Stimulated activated CD8-positive, alpha-beta memory T cell treated with anti-CD3 and anti-CD28 coated beads, Interleukin-7, amount 100 ng/mL, for 1 hour (primary cell): ENCODE data around the gene SLC35B2.

ENCODE experiments used
- DNase-seq, 2 donors: peaks; one replicate each; pipeline ENCODE4 v3.0.0-alpha.2; 2020; ENCODE audit warnings: low read depth in 2 of 2

SLC35B2 gene

GRCh38 chr6:44267252-44267651 lies 9.9 kb upstream of the SLC35B2 start:
- no peak for DNase-seq

- DNase-seq = no peak
Measured at GRCh38 chr6:44266347-44266746, 9.0 kb upstream of the SLC35B2 start.

- DNase-seq = no peak
Measured at GRCh38 chr6:44265722-44266233, 8.4 kb upstream of the SLC35B2 start.

- DNase-seq = peak; percentile 95 to 96
Measured at GRCh38 chr6:44265007-44265721, 7.8 kb upstream of the SLC35B2 start, which contains the start of gene NFKBIE. Gene NFKBIE, minus strand, starts transcription at chr6:44265551. Its CDS starts 205 bp downstream, at chr6:44265346.

GRCh38 chr6:44264154-44265006 lies 7.1 kb upstream of the SLC35B2 start:
- DNase-seq = no peak

GRCh38 chr6:44263354-44264100 lies 6.2 kb upstream of the SLC35B2 start:
- DNase-seq = no peak

- DNase-seq = no peak
Measured at GRCh38 chr6:44262467-44263353, 5.4 kb upstream of the SLC35B2 start.

- DNase-seq = no peak
Measured at GRCh38 chr6:44261581-44261980, 4.3 kb upstream of the SLC35B2 start.

- DNase-seq = no peak
Measured at GRCh38 chr6:44260451-44261297, 3.3 kb upstream of the SLC35B2 start.

- no peak for DNase-seq
Measured at GRCh38 chr6:44260011-44260410, 2.7 kb upstream of the SLC35B2 start.

GRCh38 chr6:44258921-44259320 lies 1.6 kb upstream of the SLC35B2 start:
- DNase-seq = no peak

GRCh38 chr6:44258325-44258863 lies 1.1 kb upstream of the SLC35B2 start:
- DNase-seq = no peak

GRCh38 chr6:44257753-44258324 lies 511 bp upstream of the SLC35B2 start:
- no peak for DNase-seq

- no peak for DNase-seq
Measured at GRCh38 chr6:44256775-44257024, 628 bp downstream of the SLC35B2 start.

- DNase-seq = no peak
Measured at GRCh38 chr6:44255871-44256774, 1.2 kb downstream of the SLC35B2 start.

- no peak for DNase-seq
Measured at GRCh38 chr6:44255105-44255808, 2.1 kb downstream of the SLC35B2 start.

GRCh38 chr6:44254191-44255104 lies 2.9 kb downstream of the SLC35B2 start:
- DNase-seq = no peak
